Endothelial cell of coronary artery (primary cell): ENCODE measurements around the gene DCDC2B. TPM values are rescaled to one million over a fixed set of nuclear protein-coding genes. Genes with fewer than 3 reads are reported as not detected.

Experiments used
- total RNA-seq: library from RNA; depleted of rRNA; stranded (reverse); fragments of >200 nt; gene quantifications from 2 replicates; pipeline ENCODE4 v1.2.3, GENCODE V29; 2014

Gene DCDC2B
- total RNA-seq = not detected in 2 replicates

GRCh38 chr1:32208891-32209328, at the start of gene DCDC2B:
Gene DCDC2B, plus strand, starts transcription at chr1:32209089. Its CDS starts 5 bp downstream, at chr1:32209094.

GRCh38 chr1:32179443-32180185, 29.3 kb upstream of the DCDC2B start, which contains the start of gene TXLNA:
Gene TXLNA, plus strand, starts transcription at chr1:32179675. Its CDS starts 671 bp downstream, at chr1:32180346.

GRCh38 chr1:32200226-32201010, 8.5 kb upstream of the DCDC2B start, which contains the start of gene CCDC28B:
Gene CCDC28B, plus strand, starts transcription at chr1:32200595. Its CDS starts 1,341 bp downstream, at chr1:32201936.

GRCh38 chr1:32205401-32206370, 3.2 kb upstream of the DCDC2B start, which contains the start of gene IQCC:
Gene IQCC, plus strand, starts transcription at chr1:32205671. Its CDS starts 11 bp downstream, at chr1:32205682.

GRCh38 chr1:32221980-32222755, 13.3 kb downstream of the DCDC2B start, which contains the start of the genes EIF3I and TMEM234:
Gene EIF3I, plus strand, starts transcription at chr1:32222407. Its CDS starts 35 bp downstream, at chr1:32222442.
Gene TMEM234, minus strand, starts transcription at chr1:32222353. Its CDS starts 31 bp downstream, at chr1:32222322.

GRCh38 chr1:32246888-32247273, 38.0 kb downstream of the DCDC2B start, which contains the start of gene FAM167B:
Gene FAM167B, plus strand, starts transcription at chr1:32247222. Its CDS starts 200 bp downstream, at chr1:32247422.

GRCh38 chr1:32250893-32251716, 42.2 kb downstream of the DCDC2B start, which contains the start of gene LCK:
Gene LCK, plus strand, starts transcription at chr1:32251265. Its CDS starts 23,065 bp downstream, at chr1:32274330.

Other genes with a start within 250 kb of the DCDC2B start
- 53.1 and 68.0 TPM in 2 replicates for gene KHDRBS1, start 195.2 kb upstream of the DCDC2B start, total RNA-seq
- gene TMEM39B, start 136.2 kb upstream of the DCDC2B start, total RNA-seq = 10.6 and 11.8 TPM in 2 replicates
- gene KPNA6, start 101.0 kb upstream of the DCDC2B start, total RNA-seq = 28.3 and 32.8 TPM in 2 replicates
- 69.9 and 73.1 TPM in 2 replicates for gene TXLNA, start 29.4 kb upstream of the DCDC2B start, total RNA-seq
- 18.3 and 20.1 TPM in 2 replicates for gene CCDC28B, start 8.5 kb upstream of the DCDC2B start, total RNA-seq
- 1.3 and 1.4 TPM in 2 replicates for gene IQCC, start 3.4 kb upstream of the DCDC2B start, total RNA-seq
- gene TMEM234, start 13.3 kb downstream of the DCDC2B start, total RNA-seq = 12.7 and 16.3 TPM in 2 replicates
- gene EIF3I, start 13.3 kb downstream of the DCDC2B start, total RNA-seq = 313 and 378 TPM in 2 replicates
- gene FAM167B, start 38.1 kb downstream of the DCDC2B start, total RNA-seq = 1.7 and 9.8 TPM in 2 replicates
- 0.09 TPM in 1 of 2 replicates, not detected in the other for gene LCK, start 42.2 kb downstream of the DCDC2B start, total RNA-seq
- 118 and 146 TPM in 2 replicates for gene HDAC1, start 83.0 kb downstream of the DCDC2B start, total RNA-seq
- 76.6 and 108 TPM in 2 replicates for gene MARCKSL1, start 127.1 kb downstream of the DCDC2B start, total RNA-seq
- 0.81 and 1.6 TPM in 2 replicates for gene FAM229A, start 153.4 kb downstream of the DCDC2B start, total RNA-seq
- 0.18 and 0.19 TPM in 2 replicates for gene TSSK3, start 153.4 kb downstream of the DCDC2B start, total RNA-seq
- 41.4 and 55.3 TPM in 2 replicates for gene BSDC1, start 185.4 kb downstream of the DCDC2B start, total RNA-seq